Embryonic facial prominence (tissue), 1 donor: ENCODE data around the gene FARP1.
"Not testable (repeated sequence)": the region's sequence is repeated elsewhere in the genome, so short reads cannot be mapped to it uniquely, and the experiment has no call there.

Source experiments
- DNase-seq: peaks from one replicate; pipeline ENCODE4 v3.0.0-alpha.2; 2016; ENCODE audit errors: extremely low spot score

FARP1 gene

GRCh38 chr13:98398581-98398980, 255.7 kb downstream of the FARP1 start:
- no peak for DNase-seq

GRCh38 chr13:98399756-98400155, 256.9 kb downstream of the FARP1 start:
- no peak for DNase-seq

GRCh38 chr13:98401934-98402333, 259.0 kb downstream of the FARP1 start:
- no peak for DNase-seq

- no peak for DNase-seq
Observed at GRCh38 chr13:98403076-98403475, 260.2 kb downstream of the FARP1 start.

- DNase-seq: no peak
Observed at GRCh38 chr13:98405107-98405571, 262.2 kb downstream of the FARP1 start.

GRCh38 chr13:98405690-98406344, 262.9 kb downstream of the FARP1 start:
- DNase-seq: no peak

- DNase-seq: no peak
Observed at GRCh38 chr13:98406427-98406826, 263.5 kb downstream of the FARP1 start.

- DNase-seq: no peak
Observed at GRCh38 chr13:98406971-98407370, 264.1 kb downstream of the FARP1 start.

GRCh38 chr13:98407575-98407974, 264.7 kb downstream of the FARP1 start:
- no peak for DNase-seq

- no peak for DNase-seq
Observed at GRCh38 chr13:98409281-98409680, 266.4 kb downstream of the FARP1 start.

- no peak for DNase-seq
Observed at GRCh38 chr13:98410612-98411011, 267.7 kb downstream of the FARP1 start.

- DNase-seq: no peak
Observed at GRCh38 chr13:98411013-98411412, 268.1 kb downstream of the FARP1 start.

GRCh38 chr13:98411617-98412265, 268.8 kb downstream of the FARP1 start:
- no peak for DNase-seq

- not testable (repeated sequence) for DNase-seq
Observed at GRCh38 chr13:98413278-98413677, 270.4 kb downstream of the FARP1 start.

GRCh38 chr13:98413796-98414195, 270.9 kb downstream of the FARP1 start:
- no peak for DNase-seq

GRCh38 chr13:98415326-98416070, 272.6 kb downstream of the FARP1 start:
- no peak for DNase-seq

GRCh38 chr13:98416408-98416807, 273.5 kb downstream of the FARP1 start:
- DNase-seq: peak; percentile 25

GRCh38 chr13:98419786-98420553, 277.1 kb downstream of the FARP1 start:
- no peak for DNase-seq

GRCh38 chr13:98420554-98421175, 277.8 kb downstream of the FARP1 start:
- DNase-seq: no peak

- DNase-seq: no peak
Observed at GRCh38 chr13:98422046-98422445, 279.2 kb downstream of the FARP1 start.

GRCh38 chr13:98423417-98423816, 280.5 kb downstream of the FARP1 start:
- DNase-seq: no peak
